Prostate gland (tissue), 2 donors: ENCODE measurements around the gene NRCAM. TPM values are rescaled to one million over a fixed set of nuclear protein-coding genes. Genes with fewer than 3 reads are reported as not detected.

Experiments used
- DNase-seq: peaks from one replicate; pipeline ENCODE4 v3.0.0-alpha.2; 2019; ENCODE audit warnings: low spot score
- H3K27ac ChIP-seq, 2 donors: fragments of 200-600 bp; sonication (generic); 2 replicates each; pipeline ENCODE4 v1.5.1; 2017 to 2019
- H3K27me3 ChIP-seq: fragments of 200-600 bp; sonication (generic); replicated peaks from 2 replicates; pipeline ENCODE4 v1.5.1; 2019; ENCODE audit not compliant: insufficient read depth
- H3K36me3 ChIP-seq, 2 donors: fragments of 200-600 bp; sonication (generic); 1 replicate in 1 of 2; 2 replicates in 1 of 2; pipeline versions ENCODE4 v1.5.1 to v1.8.1; 2017 to 2019
- H3K4me1 ChIP-seq: fragments of 200-600 bp; sonication (generic); replicated peaks from 2 replicates; pipeline ENCODE4 v1.5.1; 2019
- H3K4me3 ChIP-seq, 2 donors: fragments of 200-600 bp; sonication (generic); 2 replicates each; pipeline ENCODE4 v1.5.1; 2017 to 2019
- H3K9me3 ChIP-seq: fragments of 200-600 bp; sonication (generic); 2 replicates; pipeline ENCODE4 v1.5.1; 2017
- POLR2A ChIP-seq: fragments of 450-650 bp; IDR thresholded peaks from one replicate; pipeline ENCODE4 v1.6.1; 2016; ENCODE audit warnings: antibody characterized with exemption, mild to moderate bottlenecking
- POLR2AphosphoS5 ChIP-seq: sonication (generic); formaldehyde crosslinking; IDR thresholded peaks from one replicate; pipeline ENCODE4 v1.6.1; 2017; ENCODE audit warnings: antibody characterized with exemption
- WGBS: methylation state at CpG from one replicate; pipeline ENCODE4 v1.1.5; 2018; 5-methylcytosine and 5-hydroxymethylcytosine counted together
- intact Hi-C: fragments of 100-400 bp; cut with DNase I; formaldehyde crosslinking; loops from one replicate; pipeline ENCODE4 v1.14.2; 2022
- total RNA-seq, 2 donors: library from RNA; depleted of rRNA; stranded (reverse); fragments of >200 nt; gene quantifications; one replicate each; pipeline ENCODE4 v1.1.0, GENCODE V29; 2016
- TF ChIP-seq, protein P1 (sequence below), 4 experiments: fragments of 200-600 bp in 2 of 4; fragments of 450-650 bp in 2 of 4; sonication (generic) in 2 of 4; IDR thresholded peaks; 1 replicate in 3 of 4; 2 replicates in 1 of 4; pipeline ENCODE4 v1.5.1; 2016 to 2019; ENCODE audit warnings: antibody characterized with exemption in 4 of 4, mild to moderate bottlenecking in 2 of 4, moderate library complexity in 2 of 4

Gene NRCAM
- total RNA-seq, 2 donors from 2014 or later, result 1.1 to 3.1 TPM

DNA sequence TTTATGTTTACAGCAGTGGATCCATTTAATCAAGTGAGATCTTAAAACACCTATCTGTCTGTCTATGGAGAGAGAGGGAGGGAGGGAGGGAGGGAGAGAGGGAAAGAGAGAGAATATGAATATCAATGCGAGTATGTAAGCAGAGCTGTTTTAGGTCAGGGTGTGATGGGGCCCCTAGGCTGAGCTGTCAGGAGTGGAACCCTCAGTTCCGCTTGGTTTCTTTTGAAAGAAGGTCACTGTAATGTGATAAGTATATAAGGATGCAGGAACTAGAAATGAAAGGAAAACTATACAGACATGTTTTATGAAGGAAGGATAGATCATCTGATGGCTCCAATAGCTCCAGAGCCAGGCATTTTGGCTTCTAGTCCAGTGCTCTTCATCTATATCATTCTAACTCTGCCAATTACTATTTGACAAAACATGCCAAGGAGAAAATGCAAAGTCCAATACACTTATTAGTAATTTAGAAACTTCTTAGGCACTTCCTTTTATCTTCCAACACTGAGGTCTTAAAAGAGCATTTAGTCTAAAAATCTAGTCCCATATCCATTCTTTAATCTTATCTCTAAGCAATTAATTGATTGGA is 70.3 kb downstream of the NRCAM start:
- TF ChIP-seq, protein P1, sequence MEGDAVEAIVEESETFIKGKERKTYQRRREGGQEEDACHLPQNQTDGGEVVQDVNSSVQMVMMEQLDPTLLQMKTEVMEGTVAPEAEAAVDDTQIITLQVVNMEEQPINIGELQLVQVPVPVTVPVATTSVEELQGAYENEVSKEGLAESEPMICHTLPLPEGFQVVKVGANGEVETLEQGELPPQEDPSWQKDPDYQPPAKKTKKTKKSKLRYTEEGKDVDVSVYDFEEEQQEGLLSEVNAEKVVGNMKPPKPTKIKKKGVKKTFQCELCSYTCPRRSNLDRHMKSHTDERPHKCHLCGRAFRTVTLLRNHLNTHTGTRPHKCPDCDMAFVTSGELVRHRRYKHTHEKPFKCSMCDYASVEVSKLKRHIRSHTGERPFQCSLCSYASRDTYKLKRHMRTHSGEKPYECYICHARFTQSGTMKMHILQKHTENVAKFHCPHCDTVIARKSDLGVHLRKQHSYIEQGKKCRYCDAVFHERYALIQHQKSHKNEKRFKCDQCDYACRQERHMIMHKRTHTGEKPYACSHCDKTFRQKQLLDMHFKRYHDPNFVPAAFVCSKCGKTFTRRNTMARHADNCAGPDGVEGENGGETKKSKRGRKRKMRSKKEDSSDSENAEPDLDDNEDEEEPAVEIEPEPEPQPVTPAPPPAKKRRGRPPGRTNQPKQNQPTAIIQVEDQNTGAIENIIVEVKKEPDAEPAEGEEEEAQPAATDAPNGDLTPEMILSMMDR (IDR thresholded peaks at IDR 0.05), result no peak
- TF ChIP-seq POLR2A, result no peak
- no peak for TF ChIP-seq POLR2AphosphoS5
- no peaks in the 10 kb centered on the region for H3K36me3 ChIP-seq
- no peak for DNase-seq
- H3K4me3 ChIP-seq, result no peak overlapping the region
- 93% methylated on average over 2 of the region's 2 CpGs for WGBS
- H3K9me3 ChIP-seq, result no peaks in the 10 kb centered on the region
- H3K27me3 ChIP-seq, result no peaks in the 10 kb centered on the region
- no peak overlapping the region for H3K27ac ChIP-seq
- no peaks in the 10 kb centered on the region for H3K4me1 ChIP-seq
- intact Hi-C loops, result no loop called here

DNA sequence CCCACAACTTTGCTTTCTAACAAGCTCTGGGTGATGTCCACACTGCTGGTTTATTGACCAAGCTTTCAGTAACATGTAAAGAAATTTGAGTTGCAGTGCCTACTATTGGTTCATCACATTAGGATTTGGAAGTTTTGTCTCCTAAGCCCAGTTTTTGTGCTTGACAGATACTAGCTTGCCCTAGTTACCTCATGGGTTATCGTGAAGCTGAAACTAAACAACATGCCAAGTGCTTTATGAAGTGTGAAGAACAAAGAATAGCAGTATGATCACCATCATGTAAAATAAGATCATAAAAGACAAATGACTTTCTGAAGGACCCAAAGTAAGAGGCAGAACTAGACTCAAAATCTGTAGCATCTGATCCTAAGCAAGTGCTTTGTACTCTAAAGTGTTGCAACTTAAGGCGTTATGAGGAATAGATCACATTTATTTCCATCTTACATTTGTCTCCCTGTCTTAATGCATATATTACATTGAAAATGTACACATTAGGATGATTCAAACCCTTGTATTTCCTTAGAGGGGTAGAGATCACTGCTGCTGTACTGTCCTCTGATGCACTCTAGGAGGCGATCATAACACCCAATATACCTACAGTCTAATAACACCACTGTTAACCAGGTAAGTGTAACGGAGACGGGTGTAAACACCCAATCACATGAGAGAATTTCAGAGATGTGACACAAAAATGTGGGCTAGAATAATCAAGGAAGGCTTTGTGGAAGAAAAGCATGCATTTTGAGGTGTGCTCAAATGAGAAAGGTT is 71.3 kb downstream of the NRCAM start:
- no peaks in the 10 kb centered on the region for H3K36me3 ChIP-seq
- H3K27me3 ChIP-seq, result no peaks in the 10 kb centered on the region
- TF ChIP-seq, protein P1 (IDR thresholded peaks at IDR 0.05), result no peak
- TF ChIP-seq POLR2A (no peak), POLR2AphosphoS5 (no peak)
- no peaks in the 10 kb centered on the region for H3K9me3 ChIP-seq
- intact Hi-C loops, result no loop called here
- no peak overlapping the region for H3K4me3 ChIP-seq
- DNase-seq, result no peak
- no peak overlapping the region for H3K27ac ChIP-seq
- H3K4me1 ChIP-seq, result no peaks in the 10 kb centered on the region
- WGBS, result 67% methylated on average over 5 of the region's 5 CpGs

DNA sequence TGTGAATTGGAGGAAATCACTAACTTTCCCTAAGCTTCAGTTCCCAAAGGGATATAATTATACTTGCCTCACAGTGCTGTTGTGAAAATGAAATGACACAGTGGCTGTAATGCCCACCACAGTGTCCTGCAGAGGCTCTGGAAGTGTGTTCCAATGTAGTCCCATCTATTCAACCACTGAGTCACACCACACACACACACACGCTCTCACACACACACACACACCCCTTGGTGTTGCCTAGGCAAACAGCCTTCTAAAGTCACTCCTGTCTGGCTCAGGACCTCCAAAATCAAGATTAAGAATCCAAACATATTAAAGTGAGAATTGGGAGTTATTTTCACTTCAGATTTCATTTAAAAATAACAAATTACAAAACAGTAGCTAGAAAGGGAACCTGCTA is 73.3 kb downstream of the NRCAM start:
- no peaks in the 10 kb centered on the region for H3K4me1 ChIP-seq
- no peaks in the 10 kb centered on the region for H3K9me3 ChIP-seq
- DNase-seq, result no peak
- 86% methylated on average over 1 of the region's 1 CpG for WGBS
- TF ChIP-seq, protein P1 (IDR thresholded peaks at IDR 0.05), result no peak
- TF ChIP-seq POLR2AphosphoS5 (no peak), POLR2A (no peak)
- H3K27ac ChIP-seq, result no peak overlapping the region
- intact Hi-C loops, result no loop called here
- H3K4me3 ChIP-seq, result no peak overlapping the region
- no peaks in the 10 kb centered on the region for H3K36me3 ChIP-seq
- no peaks in the 10 kb centered on the region for H3K27me3 ChIP-seq

DNA sequence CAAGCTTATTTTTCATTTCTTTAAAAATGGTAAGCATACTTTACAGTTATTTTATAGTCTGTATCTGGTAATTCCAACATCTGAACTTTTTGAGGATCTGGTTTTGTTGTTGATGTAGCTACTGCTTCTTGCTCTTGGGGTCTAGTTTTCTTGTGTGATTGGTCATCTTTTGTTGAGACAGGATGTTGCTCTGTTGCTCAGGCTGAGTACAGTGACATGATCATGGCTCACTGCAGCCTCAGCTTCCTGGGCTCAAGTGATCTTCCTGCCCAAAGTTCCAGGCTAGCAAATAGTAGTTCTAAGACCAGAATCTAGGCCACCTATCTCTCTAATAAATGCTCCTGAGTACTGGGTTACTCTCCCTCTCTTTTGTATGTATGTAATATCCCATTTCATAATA is 75.7 kb downstream of the NRCAM start:
- no peak for DNase-seq
- H3K36me3 ChIP-seq, result no peaks in the 10 kb centered on the region
- no peaks in the 10 kb centered on the region for H3K27me3 ChIP-seq
- no peak overlapping the region for H3K27ac ChIP-seq
- no peaks in the 10 kb centered on the region for H3K4me1 ChIP-seq
- intact Hi-C loops, result no loop called here
- no peak overlapping the region for H3K4me3 ChIP-seq
- TF ChIP-seq POLR2AphosphoS5 (no peak), POLR2A (no peak)
- TF ChIP-seq, protein P1 (IDR thresholded peaks at IDR 0.05), result no peak
- no peaks in the 10 kb centered on the region for H3K9me3 ChIP-seq

DNA sequence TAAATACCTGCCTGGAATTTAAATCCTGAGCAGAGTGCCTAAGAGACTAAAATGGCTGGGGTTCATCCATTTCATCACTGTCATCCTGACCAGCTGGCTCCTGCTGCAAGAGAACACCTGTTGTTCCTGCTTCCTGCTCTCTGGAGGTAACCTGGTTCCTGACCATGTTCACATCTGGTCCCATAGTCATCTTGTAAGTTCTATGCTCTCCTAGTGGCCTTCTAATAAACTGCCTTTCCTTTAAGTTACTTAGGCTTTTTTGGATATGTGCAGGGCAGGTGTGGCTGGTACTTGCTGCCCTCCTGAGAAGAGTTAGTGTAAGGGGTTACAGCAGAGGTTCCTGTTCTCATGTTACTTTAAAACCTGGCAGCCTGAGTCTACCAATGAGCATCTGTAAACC is 80.0 kb downstream of the NRCAM start:
- Histone ChIP-seq H3K9me3 (no peaks in the 10 kb centered on the region), H3K36me3 (no peaks in the 10 kb centered on the region), H3K4me3 (no peak overlapping the region), H3K4me1 (no peaks in the 10 kb centered on the region), H3K27me3 (no peaks in the 10 kb centered on the region), H3K27ac (no peak overlapping the region)
- DNase-seq, result no peak
- TF ChIP-seq, protein P1 (IDR thresholded peaks at IDR 0.05), result no peak
- TF ChIP-seq POLR2AphosphoS5 (no peak), POLR2A (no peak)
- intact Hi-C loops, result no loop called here
